OCI-LY7 (cell line): Measurements from ENCODE around the gene PGP. TPM values are rescaled to one million over a fixed set of nuclear protein-coding genes. Genes with fewer than 3 reads are reported as not detected.

Experiments used
- BruUV-seq: library from RNA; stranded (reverse); fragments of 400-500 nt; replicated peaks from 2 replicates; lab custom pipeline; 2021; lab: Mats Ljungman, UMichigan
- CTCF ChIA-PET: fragments of 300-600 bp; sonication (Branson Sonifier 250); formaldehyde crosslinking; loops from one replicate; lab custom pipeline; 2022; ENCODE audit warnings: antibody characterized with exemption; ENCODE audit not compliant: unreplicated experiment; lab: Charles Lee
- POLR2A ChIA-PET: fragments of 300-600 bp; sonication (Branson Sonifier 250); formaldehyde crosslinking; loops from one replicate; lab custom pipeline; 2022; ENCODE audit warnings: antibody characterized with exemption; lab: Charles Lee
- DNase-seq: peaks from one replicate; pipeline ENCODE4 v3.0.0-alpha.2; 2015; ENCODE audit warnings: low spot score
- H2AFZ ChIP-seq: fragments of 200-600 bp; sonication (generic), shearing (Covaris generic); 2 replicates; pipeline ENCODE4 v1.6.1; 2014; ENCODE audit warnings: mild to moderate bottlenecking, antibody characterized with exemption, low read length, moderate library complexity
- H3K27ac ChIP-seq: fragments of 200-600 bp; sonication (generic); 2 replicates; pipeline ENCODE4 v1.5.1; 2014; ENCODE audit warnings: mixed run types, low read depth, mild to moderate bottlenecking, moderate library complexity, low read length, inconsistent platforms; ENCODE audit not compliant: poor library complexity, severe bottlenecking
- H3K36me3 ChIP-seq: fragments of 200-600 bp; sonication (generic); 2 replicates; pipeline ENCODE4 v1.6.1; 2014; ENCODE audit warnings: mild to moderate bottlenecking, antibody characterized with exemption, low read length, moderate library complexity, mixed read lengths; ENCODE audit not compliant: insufficient read depth
- H3K4me1 ChIP-seq: fragments of 200-600 bp; sonication (generic); 2 replicates; pipeline ENCODE4 v1.5.1; 2014; ENCODE audit warnings: mild to moderate bottlenecking, low read length; ENCODE audit not compliant: insufficient read depth, poor library complexity, severe bottlenecking
- H3K4me2 ChIP-seq: fragments of 200-600 bp; sonication (generic); 2 replicates; pipeline ENCODE4 v1.6.1; 2014; ENCODE audit warnings: mild to moderate bottlenecking, low read length
- H3K4me3 ChIP-seq: fragments of 200-600 bp; sonication (generic); 2 replicates; pipeline ENCODE4 v1.5.1; 2014; ENCODE audit warnings: mild to moderate bottlenecking, low read depth, low read length; ENCODE audit not compliant: poor library complexity, severe bottlenecking
- H3K79me2 ChIP-seq: fragments of 200-600 bp; sonication (generic); 2 replicates; pipeline ENCODE4 v1.6.1; 2016; ENCODE audit warnings: low read depth, mild to moderate bottlenecking, low read length, moderate library complexity, mixed read lengths; ENCODE audit not compliant: insufficient read depth
- H3K9me2 ChIP-seq: fragments of 200-600 bp; sonication (generic); 2 replicates; pipeline ENCODE4 v1.6.1; 2016; ENCODE audit warnings: mild to moderate bottlenecking, low read length, mixed read lengths; ENCODE audit not compliant: insufficient read depth
- H3K9me3 ChIP-seq: fragments of 200-600 bp; sonication (generic); 2 replicates; pipeline ENCODE4 v1.6.1; 2014; ENCODE audit warnings: mild to moderate bottlenecking, mixed run types, low read length, mixed read lengths
- H4K20me1 ChIP-seq: fragments of 200-600 bp; sonication (generic); 2 replicates; pipeline ENCODE4 v1.6.1; 2014; ENCODE audit warnings: mild to moderate bottlenecking, antibody characterized with exemption, low read length, moderate library complexity, mixed read lengths; ENCODE audit not compliant: insufficient read depth
- EZH2phosphoT487 ChIP-seq: fragments of 200-600 bp; sonication (generic); IDR thresholded peaks from 2 replicates; pipeline ENCODE4 v1.6.1; 2018; ENCODE audit warnings: low read depth, borderline replicate concordance, mild to moderate bottlenecking, mixed run types, antibody characterized with exemption, low read length, moderate library complexity, mixed read lengths
- intact Hi-C: fragments of 100-400 bp; cut with micrococcal nuclease; formaldehyde crosslinking; loops from one replicate; pipeline ENCODE4 v1.10.0; 2022; ENCODE audit not compliant: unreplicated experiment
- total RNA-seq, 2 experiments: library from RNA; depleted of rRNA in 1 of 2; stranded (reverse); fragments of >200 nt in 1 of 2; shearing (Covaris generic) in 1 of 2; gene quantifications; 2 replicates each; pipeline ENCODE4 v1.2.3, GENCODE V29; 2014 to 2022
- TF ChIP-seq, protein P1 (sequence below): fragments of 200-600 bp; sonication (generic); conservative IDR thresholded peaks from 2 replicates; pipeline ENCODE4 v1.5.1; 2014; ENCODE audit warnings: mild to moderate bottlenecking, antibody characterized with exemption, low read length, moderate library complexity, mixed read lengths

Gene PGP
- total RNA-seq, 2 experiments from 2014 or later, result 37.9 to 44.2 TPM

DNA sequence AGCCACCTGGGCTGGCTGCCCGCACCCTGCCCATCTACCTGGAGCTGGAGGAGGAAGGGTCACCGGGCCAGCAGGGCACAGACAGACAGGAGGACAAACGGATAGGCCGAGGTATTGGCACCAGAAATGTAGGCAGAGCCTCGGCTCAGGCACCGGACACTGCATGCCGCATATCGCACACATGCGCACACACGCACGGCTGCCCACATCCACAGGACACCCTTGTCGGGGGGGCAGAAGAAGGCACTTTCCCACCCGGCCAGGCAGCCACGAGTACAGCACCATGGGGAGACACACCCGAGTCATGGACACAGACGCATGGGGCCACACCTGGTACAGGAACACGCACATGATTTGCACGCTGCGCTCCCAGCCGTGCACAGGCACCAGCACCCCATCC, 32.7 kb downstream of the PGP start:
- BruUV-seq, result no TSS peak
- no peaks in the 10 kb centered on the region for H3K79me2 ChIP-seq

DNA sequence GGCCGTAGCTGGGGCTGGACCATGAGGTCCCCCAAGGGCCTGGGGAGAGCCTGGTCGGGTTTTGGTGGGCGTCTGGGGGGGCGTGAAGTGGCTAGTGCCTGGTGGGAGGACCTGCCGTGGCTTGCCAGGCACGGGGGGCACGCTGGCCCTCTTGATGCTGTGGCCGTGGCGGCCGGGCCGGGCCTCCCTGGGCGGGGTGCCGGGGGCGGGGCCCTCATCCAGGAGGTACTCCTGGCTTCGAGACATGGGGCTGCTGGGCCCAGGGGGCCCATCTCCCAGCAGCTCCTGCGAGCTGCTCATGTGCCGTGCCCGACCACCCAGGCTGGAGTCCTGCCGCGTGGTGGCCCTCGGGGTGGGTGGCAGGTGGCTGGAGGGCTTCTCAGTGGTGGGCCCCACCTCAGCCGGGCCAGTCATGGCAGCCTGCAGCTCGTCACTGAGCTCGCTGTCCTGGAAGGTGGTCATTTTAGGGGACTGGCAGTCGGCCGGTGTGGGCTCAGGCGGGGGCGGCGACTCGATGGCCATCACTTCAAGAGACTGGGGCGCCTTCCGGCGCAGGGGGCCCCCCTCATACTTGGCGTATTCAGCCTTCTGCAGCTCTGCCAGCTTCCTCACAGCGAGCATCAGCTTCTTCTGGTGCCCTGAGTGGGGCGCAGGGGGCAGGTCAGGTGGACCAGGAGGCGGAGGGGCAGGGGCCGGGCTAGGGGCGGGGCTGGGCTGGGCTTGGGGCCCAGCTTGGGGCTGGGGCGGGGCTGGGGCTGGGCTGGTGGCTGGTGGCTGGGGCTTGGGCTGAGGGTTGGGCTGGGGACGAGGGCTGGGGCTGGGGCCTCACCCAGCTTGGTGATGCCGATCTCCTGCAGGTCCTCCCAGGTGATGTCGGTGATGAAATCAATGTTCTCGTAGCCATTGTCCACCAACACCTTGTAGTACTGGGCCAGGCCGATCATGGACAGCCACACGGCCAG, 33.4 kb downstream of the PGP start:
- POLR2A ChIA-PET, result no interaction called here

More for the DNA sequence above, 32.7 kb downstream of the PGP start:
- H3K4me1 ChIP-seq, result no peaks in the 10 kb centered on the region
- H3K36me3 ChIP-seq, result peaks cover 29% of the 10 kb centered on the region
- POLR2A ChIA-PET, result no interaction called here
- TF ChIP-seq, protein P1, sequence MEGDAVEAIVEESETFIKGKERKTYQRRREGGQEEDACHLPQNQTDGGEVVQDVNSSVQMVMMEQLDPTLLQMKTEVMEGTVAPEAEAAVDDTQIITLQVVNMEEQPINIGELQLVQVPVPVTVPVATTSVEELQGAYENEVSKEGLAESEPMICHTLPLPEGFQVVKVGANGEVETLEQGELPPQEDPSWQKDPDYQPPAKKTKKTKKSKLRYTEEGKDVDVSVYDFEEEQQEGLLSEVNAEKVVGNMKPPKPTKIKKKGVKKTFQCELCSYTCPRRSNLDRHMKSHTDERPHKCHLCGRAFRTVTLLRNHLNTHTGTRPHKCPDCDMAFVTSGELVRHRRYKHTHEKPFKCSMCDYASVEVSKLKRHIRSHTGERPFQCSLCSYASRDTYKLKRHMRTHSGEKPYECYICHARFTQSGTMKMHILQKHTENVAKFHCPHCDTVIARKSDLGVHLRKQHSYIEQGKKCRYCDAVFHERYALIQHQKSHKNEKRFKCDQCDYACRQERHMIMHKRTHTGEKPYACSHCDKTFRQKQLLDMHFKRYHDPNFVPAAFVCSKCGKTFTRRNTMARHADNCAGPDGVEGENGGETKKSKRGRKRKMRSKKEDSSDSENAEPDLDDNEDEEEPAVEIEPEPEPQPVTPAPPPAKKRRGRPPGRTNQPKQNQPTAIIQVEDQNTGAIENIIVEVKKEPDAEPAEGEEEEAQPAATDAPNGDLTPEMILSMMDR, result no peak
- TF ChIP-seq EZH2phosphoT487, result no peak
- intact Hi-C loops, result no loop called here
- H4K20me1 ChIP-seq, result no peaks in the 10 kb centered on the region
- H3K9me3 ChIP-seq, result no peaks in the 10 kb centered on the region
- DNase-seq, result no peak
- no peaks in the 10 kb centered on the region for H3K9me2 ChIP-seq
- no peak overlapping the region for H3K4me3 ChIP-seq
- CTCF ChIA-PET, result no interaction called here
- H3K4me2 ChIP-seq, result no peak overlapping the region
- H3K27ac ChIP-seq, result no peak overlapping the region
- H2AFZ ChIP-seq, result no peak overlapping the region

More for the DNA sequence above, 33.4 kb downstream of the PGP start:
- Histone ChIP-seq H3K9me2 (no peaks in the 10 kb centered on the region), H3K36me3 (peaks cover 34% of the 10 kb centered on the region), H3K9me3 (no peaks in the 10 kb centered on the region), H3K4me2 (no peak overlapping the region), H3K4me3 (no peak overlapping the region), H3K4me1 (no peaks in the 10 kb centered on the region), H3K27ac (no peak overlapping the region), H3K79me2 (no peaks in the 10 kb centered on the region), H2AFZ (no peak overlapping the region), H4K20me1 (no peaks in the 10 kb centered on the region)
- CTCF ChIA-PET, result interaction anchor here (0.6 kb wide), 1 partner anchor 9 kb away, joined by 3 read pairs; no protein-coding TSS in a partner anchor
- no peak for DNase-seq
- BruUV-seq, result no TSS peak
- intact Hi-C loops, result no loop called here
- TF ChIP-seq, protein P1, result no peak
- TF ChIP-seq EZH2phosphoT487, result no peak
